ENCODE measurements around the gene ESR1. TPM values are rescaled to one million over a fixed set of nuclear protein-coding genes. Genes with fewer than 3 reads are reported as not detected.

ESR1 gene
- total RNA-seq, 1 donor from 2014 or later: not detected

GRCh38 chr6:151916075-151916474 is 108.6 kb downstream of the ESR1 start:
- Mint-ChIP-seq H3K27ac (no peak overlapping the region), H3K9me3 (ENCODE audit: low read depth) (no peaks in the 10 kb centered on the region), H3K4me3 (ENCODE audit: low read depth) (no peak overlapping the region), H3K27me3 (no peaks in the 10 kb centered on the region), H3K4me1 (ENCODE audit: low read depth) (no peaks in the 10 kb centered on the region), H3K36me3 (ENCODE audit: insufficient read depth) (no peaks in the 10 kb centered on the region)
- DNase-seq (ENCODE audit: low spot score, unreplicated experiment): no peak
- TF ChIP-seq CTCF (IDR thresholded peaks at IDR 0.05; ENCODE audit: unreplicated experiment): no peak

GRCh38 chr6:151916680-151917164 is 109.2 kb downstream of the ESR1 start:
- H3K27me3 Mint-ChIP-seq: no peaks in the 10 kb centered on the region
- H3K9me3 Mint-ChIP-seq (ENCODE audit: low read depth): no peaks in the 10 kb centered on the region
- H3K27ac Mint-ChIP-seq: no peak overlapping the region
- no peaks in the 10 kb centered on the region for H3K36me3 Mint-ChIP-seq (ENCODE audit: insufficient read depth)
- H3K4me3 Mint-ChIP-seq (ENCODE audit: low read depth): no peak overlapping the region
- DNase-seq (ENCODE audit: low spot score, unreplicated experiment): no peak
- H3K4me1 Mint-ChIP-seq (ENCODE audit: low read depth): no peaks in the 10 kb centered on the region
- TF ChIP-seq CTCF (IDR thresholded peaks at IDR 0.05; ENCODE audit: unreplicated experiment): no peak

- DNase-seq (ENCODE audit: low spot score, unreplicated experiment): no peak
- H3K36me3 Mint-ChIP-seq (ENCODE audit: insufficient read depth): no peaks in the 10 kb centered on the region
- H3K27me3 Mint-ChIP-seq: no peaks in the 10 kb centered on the region
- H3K9me3 Mint-ChIP-seq (ENCODE audit: low read depth): no peaks in the 10 kb centered on the region
- no peaks in the 10 kb centered on the region for H3K4me1 Mint-ChIP-seq (ENCODE audit: low read depth)
- TF ChIP-seq CTCF (IDR thresholded peaks at IDR 0.05; ENCODE audit: unreplicated experiment): no peak
- no peak overlapping the region for H3K4me3 Mint-ChIP-seq (ENCODE audit: low read depth)
- H3K27ac Mint-ChIP-seq: no peak overlapping the region
Measured at GRCh38 chr6:151917531-151918329, 110.2 kb downstream of the ESR1 start.

- TF ChIP-seq CTCF (IDR thresholded peaks at IDR 0.05; ENCODE audit: unreplicated experiment): no peak
- Mint-ChIP-seq H3K36me3 (ENCODE audit: insufficient read depth) (no peaks in the 10 kb centered on the region), H3K9me3 (ENCODE audit: low read depth) (no peaks in the 10 kb centered on the region), H3K4me1 (ENCODE audit: low read depth) (no peaks in the 10 kb centered on the region), H3K4me3 (ENCODE audit: low read depth) (no peak overlapping the region), H3K27me3 (no peaks in the 10 kb centered on the region), H3K27ac (no peak overlapping the region)
- DNase-seq (ENCODE audit: low spot score, unreplicated experiment): no peak
Measured at GRCh38 chr6:151940307-151940706, 132.8 kb downstream of the ESR1 start.

GRCh38 chr6:151948002-151948743 is 140.7 kb downstream of the ESR1 start:
- H3K4me1 Mint-ChIP-seq (ENCODE audit: low read depth): no peaks in the 10 kb centered on the region
- H3K4me3 Mint-ChIP-seq (ENCODE audit: low read depth): no peak overlapping the region
- TF ChIP-seq CTCF (IDR thresholded peaks at IDR 0.05; ENCODE audit: unreplicated experiment): no peak
- no peak overlapping the region for H3K27ac Mint-ChIP-seq
- H3K27me3 Mint-ChIP-seq: peaks cover 2% of the 10 kb centered on the region
- H3K36me3 Mint-ChIP-seq (ENCODE audit: insufficient read depth): no peaks in the 10 kb centered on the region
- H3K9me3 Mint-ChIP-seq (ENCODE audit: low read depth): no peaks in the 10 kb centered on the region
- no peak for DNase-seq (ENCODE audit: low spot score, unreplicated experiment)
